Mucosa of descending colon (tissue), 3 donors: ENCODE measurements around the gene FOXP1. TPM values are rescaled to one million over a fixed set of nuclear protein-coding genes. Genes with fewer than 3 reads are reported as not detected.

Experiments
- ATAC-seq: fragments of 200-7000 bp; cut with Tn5 transposase; one replicate; pipeline ENCODE4 v1.9.1; 2020; ENCODE audit warnings: mild to moderate bottlenecking, moderate library complexity
- DNase-seq, 3 donors: peaks; one replicate each; pipeline ENCODE4 v3.0.0-alpha.2; 2020
- H3K36me3 ChIP-seq: fragments of 200-600 bp; one replicate; pipeline ENCODE4 v1.8.0; 2021; ENCODE audit warnings: low read depth, mild to moderate bottlenecking
- H3K4me1 ChIP-seq: fragments of 200-600 bp; one replicate; pipeline ENCODE4 v1.8.0; 2021; ENCODE audit warnings: low read depth, mild to moderate bottlenecking
- H3K4me3 ChIP-seq: fragments of 200-600 bp; one replicate; pipeline ENCODE4 v1.8.0; 2021; ENCODE audit warnings: mild to moderate bottlenecking
- H3K9me3 ChIP-seq: fragments of 200-600 bp; one replicate; pipeline ENCODE4 v1.8.0; 2021; ENCODE audit warnings: mild to moderate bottlenecking
- CTCF ChIP-seq: fragments of 200-600 bp; IDR thresholded peaks from one replicate; pipeline ENCODE4 v1.8.0; 2022; ENCODE audit warnings: antibody characterized with exemption, mild to moderate bottlenecking
- intact Hi-C, 2 donors: fragments of 100-400 bp; cut with DNase I in 1 of 2; cut with micrococcal nuclease in 1 of 2; formaldehyde crosslinking; loops; one replicate each; pipeline versions ENCODE4 v1.11.0 to v1.11.1; 2022; cut with DNase I, micrococcal nuclease
- total RNA-seq, 3 donors: library from RNA; stranded (reverse); fragmentation: NEBNext Ultra II Directional in 2 of 3; extraction: Animal tissue kit (Norgen Biotek cat#: 25700) in 2 of 3; gene quantifications; one replicate each; pipeline versions ENCODE4 v1.2.1 to v1.2.4, GENCODE V29; 2021 to 2023
- donor health status: DM: no; HTN: no; CAD: no; lungs with moderate emphysema.
- donor health status: DM: no; HTN: no; CAD: no.
- donor health status: DM: no; HTN: yes; CAD: no.

FOXP1 gene
- total RNA-seq, 3 donors from 2014 or later: 133 to 217 (median 214) TPM

GRCh38 chr3:71456156-71456555 is 127.4 kb downstream of the FOXP1 start:
- Histone ChIP-seq H3K4me3 (no peak overlapping the region), H3K9me3 (no peaks in the 10 kb centered on the region), H3K36me3 (no peaks in the 10 kb centered on the region), H3K4me1 (peaks cover 23% of the 10 kb centered on the region)
- peak; percentile 6 for ATAC-seq
- no peak for DNase-seq
- intact Hi-C loops: no loop called here
- TF ChIP-seq CTCF: no peak

GRCh38 chr3:71454512-71455403 is 128.8 kb downstream of the FOXP1 start:
- intact Hi-C loops: no loop called here
- ATAC-seq (peak; percentile 28), DNase-seq (no peak)
- Histone ChIP-seq H3K36me3 (no peaks in the 10 kb centered on the region), H3K4me3 (no peak overlapping the region), H3K4me1 (peaks cover 16% of the 10 kb centered on the region), H3K9me3 (no peaks in the 10 kb centered on the region)
- no peak for TF ChIP-seq CTCF

GRCh38 chr3:71453822-71454511 is 129.6 kb downstream of the FOXP1 start:
- ATAC-seq (peak; percentile 43), DNase-seq (peak in 1 of 3 donors; percentile 41)

GRCh38 chr3:71453319-71453718 is 130.2 kb downstream of the FOXP1 start:
- Histone ChIP-seq H3K36me3 (no peaks in the 10 kb centered on the region), H3K4me1 (peaks cover 31% of the 10 kb centered on the region), H3K4me3 (no peak overlapping the region), H3K9me3 (no peaks in the 10 kb centered on the region)
- ATAC-seq (no peak), DNase-seq (no peak)
- intact Hi-C loops: no loop called here
- TF ChIP-seq CTCF: no peak

More at GRCh38 chr3:71453822-71454511, 129.6 kb downstream of the FOXP1 start:
- Histone ChIP-seq H3K9me3 (no peaks in the 10 kb centered on the region), H3K4me1 (peaks cover 24% of the 10 kb centered on the region), H3K36me3 (no peaks in the 10 kb centered on the region), H3K4me3 (no peak overlapping the region)
- intact Hi-C loops: no loop called here
- TF ChIP-seq CTCF: no peak

- H3K4me3 ChIP-seq: no peak overlapping the region
- H3K4me1 ChIP-seq: peaks cover 33% of the 10 kb centered on the region
- H3K9me3 ChIP-seq: no peaks in the 10 kb centered on the region
- TF ChIP-seq CTCF: no peak
- no peaks in the 10 kb centered on the region for H3K36me3 ChIP-seq
- intact Hi-C loops: no loop called here
- DNase-seq: no peak
- no peak for ATAC-seq
These were observed 131.7 kb downstream of the FOXP1 start for GRCh38 chr3:71451812-71452211.
